Measurements from ENCODE around the gene OARD1. TPM values are rescaled to one million over a fixed set of nuclear protein-coding genes. Genes with fewer than 3 reads are reported as not detected.

Gene OARD1
- total RNA-seq, 2 experiments from 2014 or later = 28.4 to 32.2 TPM

DNA sequence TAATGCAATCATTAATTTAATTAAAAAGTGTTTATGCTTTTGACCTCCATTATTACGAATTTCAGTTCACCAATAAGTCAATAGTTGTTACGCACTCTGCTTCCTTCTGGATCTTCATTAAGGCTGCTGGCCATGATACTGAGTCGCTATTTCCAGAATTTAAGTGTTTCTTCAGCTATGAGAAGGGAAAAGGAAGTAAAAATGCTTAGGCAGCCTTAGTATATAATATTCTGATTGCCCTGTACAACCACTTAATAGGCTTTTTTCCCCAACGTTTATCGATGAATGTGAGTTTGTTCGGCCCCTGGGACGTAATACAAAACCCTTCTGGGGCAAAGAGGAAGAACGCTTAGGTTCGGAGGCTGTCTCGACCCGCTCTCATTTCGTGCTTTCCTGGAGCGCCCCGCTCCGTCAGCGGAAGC, 644 bp downstream of the OARD1 start:
- POLR2A ChIA-PET = no interaction called here
- peak overlapping the region; percentile 99 for H3K27ac Mint-ChIP-seq
- H3K27me3 Mint-ChIP-seq = no peaks in the 10 kb centered on the region
- CTCF ChIA-PET = interaction anchor here (0.8 to 1.1 kb wide), 2 partner anchors 18 to 43 kb away, joined by 4 to 5 read pairs; partner anchors contain the start of gene APOBEC2
- no peaks in the 10 kb centered on the region for H3K9me3 Mint-ChIP-seq
- DNase-seq = no peak
- peaks cover 44% of the 10 kb centered on the region for H3K36me3 Mint-ChIP-seq (ENCODE audit: low read depth)
- peaks cover 75% of the 10 kb centered on the region for H3K4me1 Mint-ChIP-seq
- H3K4me3 Mint-ChIP-seq = peak overlapping the region; percentile 96

DNA sequence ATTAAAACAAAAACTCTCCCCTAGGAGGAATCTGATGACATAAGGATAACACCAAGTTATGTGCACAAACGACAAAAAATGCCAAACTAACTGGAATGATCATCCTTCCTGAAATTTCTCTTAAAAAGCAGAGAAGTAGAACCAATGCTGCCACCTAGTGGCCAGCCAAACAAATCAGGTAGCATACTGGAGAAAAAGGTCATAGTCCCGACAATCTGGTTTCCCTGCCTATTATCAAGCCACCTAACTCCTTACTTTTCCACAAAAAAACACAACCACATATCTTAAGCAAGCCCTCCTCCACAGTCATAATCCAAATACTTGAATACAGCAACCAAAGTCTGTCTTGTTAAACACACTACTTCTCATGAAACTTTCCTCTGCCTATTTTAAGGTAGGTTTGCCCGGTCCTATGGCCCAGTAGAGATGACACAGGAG, 5.3 kb downstream of the OARD1 start:
- CTCF ChIA-PET = no interaction called here
- POLR2A ChIA-PET = no interaction called here
- H3K27me3 Mint-ChIP-seq = no peaks in the 10 kb centered on the region
- no peak overlapping the region for H3K27ac Mint-ChIP-seq
- peak; percentile 74 for DNase-seq
- H3K36me3 Mint-ChIP-seq (ENCODE audit: low read depth) = peaks cover 56% of the 10 kb centered on the region
- no peaks in the 10 kb centered on the region for H3K9me3 Mint-ChIP-seq
- peaks cover 66% of the 10 kb centered on the region for H3K4me1 Mint-ChIP-seq
- no peak overlapping the region for H3K4me3 Mint-ChIP-seq

DNA sequence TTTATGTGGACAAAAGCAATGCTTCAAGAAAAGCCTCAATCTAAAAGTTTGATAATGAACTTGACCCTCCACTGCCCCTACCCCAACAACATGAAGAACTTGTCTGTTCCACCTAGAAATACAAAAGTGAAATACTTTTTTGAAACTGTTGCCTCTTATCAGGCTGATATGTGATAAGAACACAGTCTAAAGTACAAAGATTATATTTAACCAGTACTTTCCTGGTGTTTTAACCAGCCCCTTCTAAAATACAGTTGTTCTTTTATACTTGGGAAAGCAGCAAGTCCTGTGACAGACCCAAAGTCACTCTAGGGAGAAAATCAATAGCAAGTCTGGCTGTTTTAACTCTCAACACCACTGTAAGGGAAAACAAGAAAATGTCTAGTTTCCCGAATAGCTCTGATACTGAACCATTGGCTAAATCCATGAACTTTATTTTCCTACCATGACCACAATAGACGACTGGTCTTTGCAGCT, 6.6 kb downstream of the OARD1 start:
- no peak overlapping the region for H3K27ac Mint-ChIP-seq
- DNase-seq = no peak
- H3K4me1 Mint-ChIP-seq = peaks cover 55% of the 10 kb centered on the region
- H3K27me3 Mint-ChIP-seq = no peaks in the 10 kb centered on the region
- CTCF ChIA-PET = interaction anchor here (1.0 kb wide), 1 partner anchor 9 kb away, joined by 3 read pairs; no protein-coding TSS in a partner anchor
- H3K36me3 Mint-ChIP-seq (ENCODE audit: low read depth) = peaks cover 55% of the 10 kb centered on the region
- no peaks in the 10 kb centered on the region for H3K9me3 Mint-ChIP-seq
- POLR2A ChIA-PET = interaction anchor here (0.6 kb wide), 1 partner anchor 49 kb away, joined by 3 read pairs; no protein-coding TSS in a partner anchor
- no peak overlapping the region for H3K4me3 Mint-ChIP-seq

DNA sequence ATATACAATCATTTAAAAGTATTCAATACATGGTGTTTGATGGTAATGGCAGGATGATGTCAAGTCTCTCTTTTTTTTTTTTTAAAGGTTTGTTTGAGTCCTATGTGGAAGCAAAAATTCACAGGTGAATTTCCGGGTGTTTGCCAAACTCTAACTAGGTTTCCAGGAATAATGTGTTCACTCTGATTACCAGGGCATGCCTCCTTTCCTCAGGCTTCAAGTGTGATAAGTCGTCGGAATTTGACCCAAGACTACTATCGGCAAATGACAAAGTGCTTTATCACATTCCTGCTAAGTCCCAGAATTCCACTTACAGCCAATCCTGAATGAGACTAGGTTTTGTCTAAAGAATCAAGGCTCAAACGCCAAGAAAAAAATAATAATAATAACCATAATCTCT, 7.3 kb downstream of the OARD1 start:
- CTCF ChIA-PET = no interaction called here
- no peak overlapping the region for H3K27ac Mint-ChIP-seq
- H3K4me3 Mint-ChIP-seq = no peak overlapping the region
- no peak for DNase-seq
- no peaks in the 10 kb centered on the region for H3K27me3 Mint-ChIP-seq
- H3K9me3 Mint-ChIP-seq = no peaks in the 10 kb centered on the region
- peaks cover 52% of the 10 kb centered on the region for H3K36me3 Mint-ChIP-seq (ENCODE audit: low read depth)
- POLR2A ChIA-PET = no interaction called here
- peaks cover 48% of the 10 kb centered on the region for H3K4me1 Mint-ChIP-seq

DNA sequence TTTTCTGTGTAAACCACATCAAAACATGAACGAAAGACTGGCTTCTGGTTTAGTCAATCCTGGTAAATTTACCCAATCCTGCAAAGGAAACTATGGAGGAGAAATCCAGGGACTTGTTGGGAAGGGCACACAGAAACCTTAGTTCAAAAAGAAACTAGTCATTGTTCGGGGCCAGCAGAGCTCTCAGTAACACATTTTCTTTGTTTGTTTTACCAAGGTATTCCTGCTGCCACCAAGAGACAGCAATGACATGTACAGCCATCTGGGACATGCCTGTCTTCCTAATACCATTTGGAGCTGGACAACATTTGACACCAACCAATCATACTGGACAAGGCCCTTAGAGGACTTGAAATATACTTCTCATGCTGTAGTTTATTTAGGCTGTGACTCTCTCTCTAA, 8.3 kb downstream of the OARD1 start:
- no peaks in the 10 kb centered on the region for H3K9me3 Mint-ChIP-seq
- no peak overlapping the region for H3K27ac Mint-ChIP-seq
- POLR2A ChIA-PET = interaction anchor here (0.7 kb wide), 1 partner anchor 45 kb away, joined by 4 read pairs; no protein-coding TSS in a partner anchor
- peak; percentile 4 for DNase-seq
- H3K4me1 Mint-ChIP-seq = peaks cover 38% of the 10 kb centered on the region
- peaks cover 43% of the 10 kb centered on the region for H3K36me3 Mint-ChIP-seq (ENCODE audit: low read depth)
- no peak overlapping the region for H3K4me3 Mint-ChIP-seq
- no peaks in the 10 kb centered on the region for H3K27me3 Mint-ChIP-seq
- CTCF ChIA-PET = no interaction called here

DNA sequence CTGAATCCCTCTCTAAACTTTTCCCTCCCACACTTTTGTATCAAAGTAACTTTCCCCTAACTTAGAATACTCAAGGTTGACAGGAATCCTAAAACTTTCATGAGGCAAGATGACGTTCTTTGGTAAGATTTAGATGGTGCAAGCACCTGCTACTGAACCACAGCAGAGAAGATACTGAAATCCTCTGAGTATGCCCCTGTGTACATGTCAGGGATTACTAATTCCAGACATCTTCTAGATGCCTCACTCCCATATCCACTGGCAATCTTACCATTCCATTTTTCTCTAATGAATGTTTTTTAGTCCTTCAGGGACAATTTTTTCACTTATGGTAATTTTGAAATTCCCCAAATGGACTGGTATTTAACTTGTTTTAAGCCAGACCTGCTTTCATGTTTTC, 10.1 kb downstream of the OARD1 start:
- no peaks in the 10 kb centered on the region for H3K9me3 Mint-ChIP-seq
- H3K4me3 Mint-ChIP-seq = no peak overlapping the region
- DNase-seq = no peak
- peaks cover 29% of the 10 kb centered on the region for H3K36me3 Mint-ChIP-seq (ENCODE audit: low read depth)
- H3K27ac Mint-ChIP-seq = no peak overlapping the region
- H3K4me1 Mint-ChIP-seq = peaks cover 24% of the 10 kb centered on the region
- ChIA-PET POLR2A (no interaction called here), CTCF (no interaction called here)
- H3K27me3 Mint-ChIP-seq = no peaks in the 10 kb centered on the region

DNA sequence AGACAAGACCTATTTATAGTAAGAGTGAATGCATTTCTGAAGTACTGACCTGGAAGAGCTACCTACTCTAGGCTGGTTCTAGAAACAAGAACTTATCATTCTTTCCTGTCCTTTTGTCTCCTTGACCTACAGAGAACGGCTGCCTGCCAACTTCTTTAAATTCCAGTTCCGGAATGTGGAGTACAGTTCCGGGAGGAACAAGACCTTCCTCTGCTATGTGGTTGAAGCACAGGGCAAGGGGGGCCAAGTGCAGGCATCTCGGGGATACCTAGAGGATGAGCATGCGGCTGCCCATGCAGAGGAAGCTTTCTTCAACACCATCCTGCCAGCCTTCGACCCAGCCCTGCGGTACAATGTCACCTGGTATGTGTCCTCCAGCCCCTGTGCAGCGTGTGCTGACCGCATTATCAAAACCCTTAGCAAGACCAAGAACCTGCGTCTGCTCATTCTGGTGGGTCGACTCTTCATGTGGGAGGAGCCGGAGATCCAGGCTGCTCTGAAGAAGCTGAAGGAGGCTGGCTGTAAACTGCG, 10.9 kb downstream of the OARD1 start:
- H3K27me3 Mint-ChIP-seq = no peaks in the 10 kb centered on the region
- CTCF ChIA-PET = interaction anchor here (0.7 to 2.6 kb wide), 3 partner anchors 22 to 887 kb away, joined by 3 to 8 read pairs (median 3); no protein-coding TSS in a partner anchor
- POLR2A ChIA-PET = no interaction called here
- no peak for DNase-seq
- no peak overlapping the region for H3K4me3 Mint-ChIP-seq
- H3K36me3 Mint-ChIP-seq (ENCODE audit: low read depth) = peaks cover 21% of the 10 kb centered on the region
- no peak overlapping the region for H3K27ac Mint-ChIP-seq
- H3K9me3 Mint-ChIP-seq = no peaks in the 10 kb centered on the region
- peaks cover 16% of the 10 kb centered on the region for H3K4me1 Mint-ChIP-seq

DNA sequence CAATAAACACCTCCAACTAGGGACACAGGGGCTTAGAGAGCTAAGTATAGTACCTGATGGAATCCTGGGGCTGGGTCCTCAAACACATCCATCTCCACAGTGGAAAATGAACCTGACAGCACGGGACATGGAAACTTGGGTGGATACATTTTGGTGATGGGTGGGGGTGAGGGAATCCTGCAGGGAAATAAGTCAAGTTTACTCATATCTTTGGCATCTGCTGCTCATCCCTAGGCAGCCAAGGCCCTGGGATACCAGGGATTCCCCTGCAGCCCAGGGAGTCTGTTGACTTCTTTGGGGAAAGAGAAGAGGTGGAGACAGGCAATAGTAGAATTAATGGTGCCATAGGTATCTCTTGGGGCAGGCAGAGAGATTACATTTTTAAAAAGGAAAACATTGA, 12.6 kb downstream of the OARD1 start:
- no peaks in the 10 kb centered on the region for H3K27me3 Mint-ChIP-seq
- H3K9me3 Mint-ChIP-seq = no peaks in the 10 kb centered on the region
- peaks cover 15% of the 10 kb centered on the region for H3K36me3 Mint-ChIP-seq (ENCODE audit: low read depth)
- POLR2A ChIA-PET = no interaction called here
- DNase-seq = no peak
- peak overlapping the region; percentile 31 for H3K27ac Mint-ChIP-seq
- H3K4me1 Mint-ChIP-seq = peaks cover 10% of the 10 kb centered on the region
- CTCF ChIA-PET = interaction anchor here (0.7 to 2.6 kb wide), 4 partner anchors 10 to 58 kb away, joined by 3 to 8 read pairs (median 4); partner anchors contain the start of gene TSPO2
- no peak overlapping the region for H3K4me3 Mint-ChIP-seq

DNA sequence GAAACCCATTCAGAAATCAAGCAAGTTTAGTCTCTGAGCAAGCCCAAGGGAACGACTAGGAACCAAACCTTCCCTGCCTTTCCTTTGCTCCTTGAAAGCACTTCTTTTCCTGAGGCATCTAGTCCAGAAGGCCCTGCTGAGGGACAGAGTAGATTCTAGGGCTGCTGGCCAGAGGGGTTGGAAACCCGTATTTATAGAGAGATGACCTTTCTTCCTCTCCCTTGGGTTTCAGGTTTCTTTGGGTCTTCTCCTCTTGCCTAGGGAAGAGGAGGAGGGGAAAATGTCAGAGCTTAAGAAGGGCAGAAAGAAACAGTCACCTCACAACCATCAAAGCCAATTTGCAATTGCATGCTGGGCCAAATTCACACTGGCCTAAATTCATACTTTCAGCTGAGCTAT, 13.4 kb downstream of the OARD1 start:
- ChIA-PET POLR2A (no interaction called here), CTCF (interaction anchor here (0.7 to 2.6 kb wide), 5 partner anchors 9 to 58 kb away, joined by 3 to 8 read pairs (median 3); partner anchors contain the start of genes TSPO2 and UNC5CL)
- Mint-ChIP-seq H3K36me3 (ENCODE audit: low read depth) (peaks cover 9% of the 10 kb centered on the region), H3K4me1 (peaks cover 4% of the 10 kb centered on the region), H3K9me3 (no peaks in the 10 kb centered on the region), H3K27me3 (no peaks in the 10 kb centered on the region), H3K4me3 (no peak overlapping the region), H3K27ac (no peak overlapping the region)
- DNase-seq = no peak

DNA sequence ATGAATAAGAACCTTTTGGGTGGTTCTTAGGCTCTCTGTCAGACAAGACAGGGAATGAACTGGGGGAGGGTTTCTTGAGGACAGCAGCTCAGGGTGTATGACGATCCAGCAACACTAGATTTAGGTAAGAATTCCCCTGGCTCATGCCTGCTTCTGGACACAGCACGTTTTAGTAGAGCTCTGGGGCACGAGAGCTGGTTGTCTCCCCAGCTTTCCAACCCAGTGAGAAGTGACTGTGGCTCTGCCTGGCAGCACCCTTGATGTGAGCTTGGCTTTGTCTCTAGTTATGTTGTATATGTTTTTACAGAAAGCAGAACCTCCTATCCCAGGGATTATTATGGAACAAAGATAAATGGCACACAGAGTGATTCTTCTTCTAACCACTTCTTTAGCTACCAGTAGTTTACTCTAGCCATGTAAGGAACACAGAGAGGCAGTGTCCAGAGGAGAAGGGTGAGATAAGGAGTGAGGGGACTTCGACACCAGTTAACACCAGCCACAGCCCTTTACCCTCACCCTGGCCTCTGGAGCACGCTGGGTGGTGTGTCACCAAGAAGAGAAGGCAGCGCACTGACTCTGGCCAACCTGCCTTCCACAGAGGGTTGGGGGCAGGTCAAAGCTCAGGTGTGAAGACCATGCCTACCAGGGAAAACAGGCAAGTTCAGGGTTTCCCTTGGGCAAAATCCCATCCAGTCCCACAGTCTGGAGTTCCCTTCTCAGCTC, 15.2 kb downstream of the OARD1 start:
- no peak for DNase-seq
- H3K27me3 Mint-ChIP-seq = no peaks in the 10 kb centered on the region
- peaks cover 5% of the 10 kb centered on the region for H3K36me3 Mint-ChIP-seq (ENCODE audit: low read depth)
- peaks cover 15% of the 10 kb centered on the region for H3K4me1 Mint-ChIP-seq
- peaks cover 2% of the 10 kb centered on the region for H3K9me3 Mint-ChIP-seq
- ChIA-PET CTCF (interaction anchor here (1.2 to 4.0 kb wide), 7 partner anchors 9 to 29 kb away, joined by 3 to 23 read pairs (median 5); partner anchors contain the start of gene TSPO2), POLR2A (interaction anchor here (0.6 kb wide), 1 partner anchor 317 kb away, joined by 3 read pairs; no protein-coding TSS in a partner anchor)
- H3K27ac Mint-ChIP-seq = no peak overlapping the region
- H3K4me3 Mint-ChIP-seq = no peak overlapping the region

DNA sequence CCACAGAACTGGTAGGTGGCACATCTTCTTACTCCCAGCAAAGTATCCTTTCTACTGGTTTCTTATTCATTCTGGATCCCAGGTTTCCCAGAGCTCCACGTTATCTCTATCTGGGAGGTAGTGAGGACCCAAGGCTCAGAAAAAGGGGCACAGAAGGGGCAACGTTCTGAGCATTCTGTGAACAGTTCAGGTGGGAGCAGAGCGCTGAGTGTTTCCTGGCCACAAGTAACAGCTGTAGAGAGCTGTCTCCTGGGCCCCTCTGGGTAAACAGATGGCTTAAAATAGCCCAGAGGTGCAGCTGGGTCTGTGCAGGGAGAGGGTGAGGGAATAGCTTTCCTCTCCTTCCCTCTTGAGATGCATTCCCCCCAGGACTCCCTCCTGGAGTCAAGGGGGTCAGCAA, 17.0 kb downstream of the OARD1 start:
- Mint-ChIP-seq H3K9me3 (peaks cover 3% of the 10 kb centered on the region), H3K4me3 (no peak overlapping the region), H3K4me1 (peaks cover 23% of the 10 kb centered on the region), H3K36me3 (ENCODE audit: low read depth) (peaks cover 5% of the 10 kb centered on the region), H3K27me3 (no peaks in the 10 kb centered on the region), H3K27ac (no peak overlapping the region)
- ChIA-PET CTCF (interaction anchor here (1.9 to 4.0 kb wide), 4 partner anchors 13 to 27 kb away, joined by 4 to 23 read pairs (median 6); partner anchors contain the start of genes NFYA, OARD1 and TSPO2), POLR2A (no interaction called here)
- no peak for DNase-seq

DNA sequence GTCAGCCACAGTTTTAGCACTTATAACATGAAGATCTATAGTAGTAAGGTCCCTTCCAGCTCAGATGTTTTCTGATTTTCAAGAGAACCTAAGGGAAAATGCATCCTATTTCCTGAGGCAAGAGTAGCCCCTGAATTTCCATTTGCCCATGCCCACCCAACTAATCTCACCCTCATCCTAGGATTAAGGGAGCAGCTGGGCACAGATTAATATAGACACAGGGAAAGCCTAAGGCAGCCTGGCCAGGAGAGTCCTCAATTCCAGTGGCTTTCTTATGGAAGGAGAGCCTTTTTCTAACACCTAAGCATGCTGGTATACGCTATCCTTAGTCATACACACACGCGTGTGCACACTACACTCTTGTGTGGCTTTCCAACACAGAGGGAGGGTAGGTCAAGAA, 17.6 kb downstream of the OARD1 start:
- H3K36me3 Mint-ChIP-seq (ENCODE audit: low read depth) = peaks cover 5% of the 10 kb centered on the region
- no peak for DNase-seq
- no peak overlapping the region for H3K4me3 Mint-ChIP-seq
- CTCF ChIA-PET = interaction anchor here (1.2 to 4.0 kb wide), 9 partner anchors 9 to 186 kb away, joined by 3 to 23 read pairs (median 4); partner anchors contain the start of genes NFYA, OARD1, TSPO2 and UNC5CL
- peaks cover 3% of the 10 kb centered on the region for H3K9me3 Mint-ChIP-seq
- POLR2A ChIA-PET = no interaction called here
- H3K4me1 Mint-ChIP-seq = peaks cover 23% of the 10 kb centered on the region
- no peaks in the 10 kb centered on the region for H3K27me3 Mint-ChIP-seq
- H3K27ac Mint-ChIP-seq = no peak overlapping the region

DNA sequence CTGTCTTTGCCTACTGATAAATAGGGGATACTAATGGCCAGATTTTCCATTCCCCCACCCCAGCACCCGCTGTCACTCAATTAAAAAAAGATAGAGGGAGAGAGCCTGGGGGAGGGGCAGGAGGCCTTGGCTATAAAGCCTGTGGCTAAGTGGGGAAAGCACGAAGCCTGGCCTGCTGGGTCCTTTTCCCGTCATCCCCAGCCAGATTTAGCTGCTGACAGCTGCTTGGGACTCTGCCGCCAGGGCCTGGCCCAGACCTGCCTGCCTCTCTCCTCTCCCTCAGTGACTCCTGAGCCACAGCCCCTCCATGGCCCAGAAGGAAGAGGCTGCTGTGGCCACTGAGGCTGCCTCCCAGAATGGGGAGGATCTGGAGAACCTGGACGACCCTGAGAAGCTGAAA, 19.1 kb downstream of the OARD1 start, which contains the start of gene APOBEC2:
APOBEC2 (plus strand) TSS at position 162 of the 400 bp plus-strand sequence; CDS start at position 308, 146 bp downstream.
- no peak within 1 kb of the TSS for H3K4me3 Mint-ChIP-seq
- H3K36me3 Mint-ChIP-seq (ENCODE audit: low read depth) = peaks cover 5% of the 10 kb centered on the region
- peaks cover 20% of the 10 kb centered on the region for H3K4me1 Mint-ChIP-seq
- ChIA-PET CTCF (interaction anchor here (1.2 to 1.7 kb wide), 9 partner anchors 8 to 188 kb away, joined by 3 to 5 read pairs (median 4); partner anchors contain the start of genes TSPO2 and UNC5CL), POLR2A (no interaction called here)
- H3K27me3 Mint-ChIP-seq = no peaks in the 10 kb centered on the region
- DNase-seq = no peak
- H3K27ac Mint-ChIP-seq = peak within 1 kb of the TSS; percentile 86
- H3K9me3 Mint-ChIP-seq = peaks cover 3% of the 10 kb centered on the region

Measured in activated CD4-positive, alpha-beta T cell treated with anti-CD3 and anti-CD28 coated beads, Interleukin-2, amount 10 ng/mL, durations not matched to agents 7 days and 5 days (primary cell).